ENCODE data around the gene RSAD1.

DNA sequence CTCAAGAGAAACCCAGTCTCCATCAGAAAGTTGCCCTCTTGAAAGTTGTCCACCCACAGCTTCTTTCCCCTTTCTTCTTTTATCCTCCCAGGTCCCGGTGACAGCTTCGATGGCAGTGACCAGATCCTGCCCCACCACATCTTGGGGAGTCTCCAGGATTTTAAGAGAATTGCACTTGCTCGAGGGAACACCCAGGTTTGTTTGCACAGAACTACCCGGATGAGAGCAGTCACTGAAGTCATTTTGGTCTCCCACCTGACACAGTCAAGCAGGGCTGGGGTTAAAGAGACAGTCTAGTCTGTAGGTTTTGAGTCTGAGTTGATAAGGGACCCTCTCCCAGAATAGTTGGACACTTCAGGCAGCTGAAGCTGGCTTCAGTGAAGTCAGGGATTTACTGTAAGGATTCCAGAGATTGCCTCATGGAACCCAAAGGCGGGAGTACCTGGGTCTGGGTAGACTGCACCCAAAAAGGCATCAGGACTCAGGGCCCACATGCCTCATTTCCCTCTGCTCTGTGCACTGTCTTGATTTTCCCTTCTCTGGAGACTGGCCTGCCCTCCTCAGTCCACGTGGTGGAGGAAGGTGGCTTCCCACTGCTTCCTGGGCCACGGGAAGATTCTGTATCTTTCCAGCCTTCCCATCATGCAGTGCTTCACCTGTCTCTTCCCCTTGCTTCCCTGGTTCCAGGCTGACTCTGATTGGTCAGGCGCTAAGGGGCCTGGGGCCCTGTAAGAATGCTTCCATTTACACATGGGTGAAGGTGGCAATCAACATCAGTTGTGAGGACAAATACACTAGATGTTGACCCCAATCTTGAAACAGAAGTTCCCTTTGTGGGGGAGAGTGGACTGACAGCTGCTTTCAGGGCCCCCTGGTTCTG is 39.1 kb downstream of the RSAD1 start:
- no peak for TF ChIP-seq SP1 (IDR thresholded peaks at IDR 0.05)
- TF ChIP-seq SUZ12 (IDR thresholded peaks at IDR 0.05), result no peak
